ENCODE results near the gene HUS1B. TPM values are rescaled to one million over a fixed set of nuclear protein-coding genes. Genes with fewer than 3 reads are reported as not detected.

HUS1B gene
- total RNA-seq, 2 donors from 2014 or later, result 2.3 to 7.8 TPM

- ATAC-seq (no peak), DNase-seq (ENCODE audit: low spot score) (no peak)
- H3K4me3 Mint-ChIP-seq, result no peak overlapping the region
- H3K9me3 Mint-ChIP-seq, result no peaks in the 10 kb centered on the region
- H3K36me3 Mint-ChIP-seq, result no peaks in the 10 kb centered on the region
- peaks cover 35 to 48% of the 10 kb centered on the region in 2 donors for H3K4me1 Mint-ChIP-seq (ENCODE audit: low read depth in 2 of 2)
- H3K27me3 Mint-ChIP-seq, result no peaks in the 10 kb centered on the region
- H3K27ac Mint-ChIP-seq, result peak overlapping the region in 1 of 2 donors; percentile 59
Observed at GRCh38 chr6:689223-689622, 32.3 kb upstream of the HUS1B start.

- H3K4me1 Mint-ChIP-seq (ENCODE audit: low read depth in 2 of 2), result peaks cover 38 to 56% of the 10 kb centered on the region in 2 donors
- H3K4me3 Mint-ChIP-seq, result no peak overlapping the region
- ATAC-seq (no peak), DNase-seq (ENCODE audit: low spot score) (no peak)
- no peaks in the 10 kb centered on the region for H3K27me3 Mint-ChIP-seq
- no peaks in the 10 kb centered on the region for H3K9me3 Mint-ChIP-seq
- no peaks in the 10 kb centered on the region for H3K36me3 Mint-ChIP-seq
- H3K27ac Mint-ChIP-seq, result no peak overlapping the region
Observed at GRCh38 chr6:686497-686896, 29.6 kb upstream of the HUS1B start.

GRCh38 chr6:684831-685636 is 28.1 kb upstream of the HUS1B start:
- no peaks in the 10 kb centered on the region for H3K9me3 Mint-ChIP-seq
- no peaks in the 10 kb centered on the region for H3K27me3 Mint-ChIP-seq
- H3K36me3 Mint-ChIP-seq, result no peaks in the 10 kb centered on the region
- ATAC-seq (peak; percentile 87 to 91), DNase-seq (ENCODE audit: low spot score) (no peak)
- peak overlapping the region; percentile 77 for H3K4me3 Mint-ChIP-seq
- peak overlapping the region in 1 of 2 donors; percentile 92 for H3K27ac Mint-ChIP-seq
- H3K4me1 Mint-ChIP-seq (ENCODE audit: low read depth in 2 of 2), result peaks cover 35 to 55% of the 10 kb centered on the region in 2 donors

- Mint-ChIP-seq H3K27me3 (no peaks in the 10 kb centered on the region), H3K4me1 (ENCODE audit: low read depth in 2 of 2) (peaks cover 40 to 46% of the 10 kb centered on the region in 2 donors), H3K9me3 (no peaks in the 10 kb centered on the region), H3K36me3 (no peaks in the 10 kb centered on the region), H3K27ac (peak overlapping the region in 1 of 2 donors; percentile 92), H3K4me3 (peak overlapping the region; percentile 77)
- no peak for DNase-seq (ENCODE audit: low spot score)
- peak; percentile 79 to 84 for ATAC-seq
Observed at GRCh38 chr6:683742-684440, 27.0 kb upstream of the HUS1B start.

- ATAC-seq, result no peak
- Mint-ChIP-seq H3K27me3 (no peaks in the 10 kb centered on the region), H3K27ac (peak overlapping the region in 1 of 2 donors; percentile 17), H3K36me3 (no peaks in the 10 kb centered on the region), H3K4me3 (no peak overlapping the region), H3K4me1 (ENCODE audit: low read depth in 2 of 2) (peaks cover 44 to 46% of the 10 kb centered on the region in 2 donors), H3K9me3 (no peaks in the 10 kb centered on the region)
- DNase-seq (ENCODE audit: low spot score), result no peak
Observed at GRCh38 chr6:680666-681340, 23.9 kb upstream of the HUS1B start.

GRCh38 chr6:680251-680650 is 23.4 kb upstream of the HUS1B start:
- H3K4me1 Mint-ChIP-seq (ENCODE audit: low read depth in 2 of 2), result peaks cover 40 to 45% of the 10 kb centered on the region in 2 donors
- no peak for ATAC-seq

GRCh38 chr6:679282-679681 is 22.4 kb upstream of the HUS1B start:
- Mint-ChIP-seq H3K27me3 (no peaks in the 10 kb centered on the region), H3K36me3 (no peaks in the 10 kb centered on the region), H3K27ac (no peak overlapping the region), H3K4me3 (no peak overlapping the region), H3K9me3 (no peaks in the 10 kb centered on the region), H3K4me1 (ENCODE audit: low read depth in 2 of 2) (peaks cover 43 to 47% of the 10 kb centered on the region in 2 donors)
- ATAC-seq, result no peak
- no peak for DNase-seq (ENCODE audit: low spot score)

More at GRCh38 chr6:680251-680650, 23.4 kb upstream of the HUS1B start:
- Mint-ChIP-seq H3K36me3 (no peaks in the 10 kb centered on the region), H3K27me3 (no peaks in the 10 kb centered on the region), H3K4me3 (no peak overlapping the region), H3K9me3 (no peaks in the 10 kb centered on the region), H3K27ac (no peak overlapping the region)
- no peak for DNase-seq (ENCODE audit: low spot score)

GRCh38 chr6:678520-678919 is 21.6 kb upstream of the HUS1B start:
- Mint-ChIP-seq H3K27ac (no peak overlapping the region), H3K36me3 (no peaks in the 10 kb centered on the region), H3K4me3 (no peak overlapping the region), H3K9me3 (no peaks in the 10 kb centered on the region), H3K4me1 (ENCODE audit: low read depth in 2 of 2) (peaks cover 35 to 40% of the 10 kb centered on the region in 2 donors), H3K27me3 (no peaks in the 10 kb centered on the region)
- no peak for ATAC-seq
- DNase-seq (ENCODE audit: low spot score), result no peak

GRCh38 chr6:677919-678318 is 21.0 kb upstream of the HUS1B start:
- no peak for ATAC-seq
- Mint-ChIP-seq H3K9me3 (no peaks in the 10 kb centered on the region), H3K27me3 (no peaks in the 10 kb centered on the region), H3K36me3 (no peaks in the 10 kb centered on the region), H3K27ac (no peak overlapping the region), H3K4me3 (no peak overlapping the region), H3K4me1 (ENCODE audit: low read depth in 2 of 2) (peaks cover 30 to 34% of the 10 kb centered on the region in 2 donors)
- DNase-seq (ENCODE audit: low spot score), result no peak

- peak overlapping the region; percentile 1 for H3K4me3 Mint-ChIP-seq
- H3K27ac Mint-ChIP-seq, result peak overlapping the region in 1 of 2 donors; percentile 4
- no peaks in the 10 kb centered on the region for H3K36me3 Mint-ChIP-seq
- H3K27me3 Mint-ChIP-seq, result no peaks in the 10 kb centered on the region
- DNase-seq (ENCODE audit: low spot score), result no peak
- no peaks in the 10 kb centered on the region for H3K9me3 Mint-ChIP-seq
- peaks cover 13 to 23% of the 10 kb centered on the region in 2 donors for H3K4me1 Mint-ChIP-seq (ENCODE audit: low read depth in 2 of 2)
- peak in 1 of 2 donors; percentile 41 for ATAC-seq
Observed at GRCh38 chr6:674956-675355, 18.1 kb upstream of the HUS1B start.

GRCh38 chr6:674406-674805 is 17.5 kb upstream of the HUS1B start:
- no peaks in the 10 kb centered on the region for H3K27me3 Mint-ChIP-seq
- no peak for ATAC-seq
- no peak overlapping the region for H3K27ac Mint-ChIP-seq
- no peak for DNase-seq (ENCODE audit: low spot score)
- no peaks in the 10 kb centered on the region for H3K36me3 Mint-ChIP-seq
- no peak overlapping the region for H3K4me3 Mint-ChIP-seq
- H3K4me1 Mint-ChIP-seq (ENCODE audit: low read depth in 2 of 2), result peaks cover 13 to 20% of the 10 kb centered on the region in 2 donors
- H3K9me3 Mint-ChIP-seq, result no peaks in the 10 kb centered on the region

- Mint-ChIP-seq H3K4me3 (no peak overlapping the region), H3K27me3 (no peaks in the 10 kb centered on the region), H3K9me3 (peaks cover 9% of the 10 kb centered on the region), H3K4me1 (ENCODE audit: low read depth in 2 of 2) (peaks cover 51 to 59% of the 10 kb centered on the region in 2 donors), H3K36me3 (peaks cover 13% of the 10 kb centered on the region), H3K27ac (no peak overlapping the region)
- DNase-seq (ENCODE audit: low spot score), result no peak
- ATAC-seq, result no peak
Observed at GRCh38 chr6:667253-667927, 10.5 kb upstream of the HUS1B start.

All from natural killer cell treated with Interleukin-12 subunit alpha and Interleukin-12 subunit beta and Interleukin-15 and Interleukin-18, amount 100 ng/mL, for 72 hours (primary cell).